GM18907 (cell line): ENCODE results near the gene EFCC1.

ENCODE experiments used
- ATAC-seq: cut with Tn5 transposase; IDR thresholded peaks from one replicate; pipeline ENCODE4 v1.9.1; 2021; ENCODE audit warnings: mild to moderate bottlenecking, moderate library complexity; ENCODE audit not compliant: unreplicated experiment

Gene EFCC1

DNA sequence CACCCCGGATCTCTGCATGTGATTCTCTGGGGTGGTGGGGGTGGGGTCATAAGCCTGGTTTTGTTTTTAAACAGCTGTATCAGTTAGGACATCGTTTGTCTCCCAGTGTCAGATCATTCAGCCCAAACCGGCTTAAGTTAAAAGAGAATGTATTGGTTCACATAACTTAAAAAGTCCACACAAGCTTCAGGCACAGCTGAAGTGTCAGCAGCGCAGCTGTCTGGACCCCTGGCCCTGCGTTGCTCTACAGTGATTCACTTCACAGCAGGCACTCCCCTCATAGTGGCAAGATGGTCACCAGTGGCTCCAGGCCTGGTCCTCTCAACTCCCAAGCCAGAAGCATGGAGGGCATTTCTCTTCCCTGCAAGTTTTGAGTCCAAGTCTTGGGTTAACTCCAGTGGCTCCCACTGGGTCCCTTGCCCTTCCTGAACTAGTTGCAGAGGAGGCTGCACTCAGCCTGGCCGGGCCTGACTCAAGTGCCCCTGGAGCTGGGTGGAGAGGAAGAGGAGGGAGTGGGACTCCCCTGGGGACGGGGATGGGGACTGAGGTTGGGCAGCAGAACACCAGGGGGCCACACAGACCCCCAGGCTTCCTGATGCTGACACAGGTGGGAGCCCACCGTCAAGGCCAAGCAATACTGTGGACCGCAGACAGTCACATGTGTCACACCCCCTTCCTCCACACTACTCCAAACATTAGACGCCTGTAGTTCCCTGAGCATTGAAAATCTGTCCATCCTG is 30.5 kb downstream of the EFCC1 start:
- no peak for ATAC-seq

DNA sequence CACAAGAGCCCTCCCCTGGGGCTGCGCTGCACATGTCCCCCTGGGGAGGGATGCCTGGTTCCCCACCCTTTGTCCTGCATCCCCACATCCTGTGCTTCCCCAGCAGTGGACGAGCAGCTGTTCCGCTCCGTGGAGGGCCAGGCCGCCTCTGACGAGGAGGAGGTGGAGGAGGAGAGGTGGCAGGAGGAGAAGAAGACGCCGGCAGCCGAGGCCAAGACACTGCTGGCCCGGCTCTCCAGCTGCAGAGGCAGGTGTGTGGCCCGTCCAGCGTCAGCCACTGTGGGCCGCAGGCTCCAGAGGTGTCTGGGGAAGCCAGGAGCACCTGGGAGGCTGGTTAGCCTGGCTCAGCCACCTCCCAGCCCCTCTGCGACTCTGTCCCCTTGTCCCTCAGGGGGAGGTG is 31.6 kb downstream of the EFCC1 start:
- no peak for ATAC-seq

DNA sequence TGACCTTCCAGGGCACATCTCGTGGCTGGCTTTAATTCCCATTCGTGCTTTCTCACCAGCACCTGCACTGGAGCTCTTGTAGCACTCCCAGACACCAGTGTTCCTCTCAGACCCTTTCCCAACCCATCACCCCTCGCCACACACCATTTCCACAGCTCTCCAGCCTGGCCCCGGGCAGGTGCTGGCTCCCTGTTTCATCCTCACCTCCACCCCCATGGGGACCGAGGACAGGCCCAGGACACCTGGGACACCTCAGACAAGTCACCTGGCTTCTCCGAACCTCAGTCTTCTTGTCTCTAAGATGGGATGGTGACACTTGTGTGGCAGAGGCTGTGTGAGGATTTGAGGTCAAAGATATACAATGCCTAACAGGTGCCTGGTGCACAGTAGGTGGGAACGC is 32.0 kb downstream of the EFCC1 start:
- no peak for ATAC-seq

DNA sequence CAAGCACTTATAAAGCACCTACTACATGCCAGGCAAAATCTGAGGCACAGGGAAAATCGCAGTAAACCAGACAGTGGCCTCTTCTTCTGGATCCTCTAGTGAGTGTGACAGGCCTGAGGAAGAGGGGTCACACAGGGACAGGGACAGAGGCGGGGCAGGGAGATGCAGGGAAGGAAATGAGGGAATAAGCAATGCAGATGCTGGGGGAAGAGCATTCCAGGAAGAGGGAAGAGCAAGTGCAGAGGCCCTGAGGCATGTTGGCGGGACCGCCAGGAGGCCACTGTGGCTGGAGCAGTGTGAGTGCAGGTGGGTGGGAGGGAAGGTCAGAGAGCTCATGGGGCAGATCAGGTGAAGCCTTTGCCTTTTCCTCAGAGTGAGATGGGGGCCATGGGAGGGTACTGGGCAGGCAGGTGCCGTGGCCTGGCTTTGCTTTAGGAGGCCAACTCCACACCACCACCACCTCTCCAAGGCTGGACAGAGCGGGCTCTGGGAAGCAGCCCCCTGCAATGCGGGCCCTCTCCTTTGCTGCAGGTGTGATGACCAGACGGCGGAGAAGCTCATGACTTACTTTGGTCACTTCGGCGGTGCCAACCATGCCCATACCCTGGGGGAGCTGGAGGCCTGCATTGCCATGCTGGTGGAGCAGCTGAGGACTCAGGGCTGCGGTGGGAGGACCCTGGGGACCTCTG is 32.7 kb downstream of the EFCC1 start:
- ATAC-seq = no peak

DNA sequence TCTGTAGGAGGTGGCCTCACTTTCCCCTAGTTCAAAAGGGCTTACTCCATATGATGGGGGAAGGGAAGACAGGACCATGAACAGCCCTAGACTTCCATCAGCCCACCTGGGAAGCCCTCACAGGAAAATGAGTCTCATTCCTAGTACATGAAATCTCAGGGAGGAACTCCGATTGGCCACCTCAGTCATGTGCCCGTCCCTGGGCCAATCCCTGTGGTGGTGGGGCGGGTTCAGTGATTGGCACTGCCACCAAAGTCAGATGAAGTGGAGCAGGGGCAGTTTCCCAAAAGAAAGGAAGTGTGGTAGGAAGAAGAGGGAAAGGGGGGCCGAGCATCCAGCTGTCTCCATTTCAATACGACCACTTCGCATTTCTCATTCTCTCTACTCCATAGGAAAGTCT is 33.5 kb downstream of the EFCC1 start:
- ATAC-seq = no peak

DNA sequence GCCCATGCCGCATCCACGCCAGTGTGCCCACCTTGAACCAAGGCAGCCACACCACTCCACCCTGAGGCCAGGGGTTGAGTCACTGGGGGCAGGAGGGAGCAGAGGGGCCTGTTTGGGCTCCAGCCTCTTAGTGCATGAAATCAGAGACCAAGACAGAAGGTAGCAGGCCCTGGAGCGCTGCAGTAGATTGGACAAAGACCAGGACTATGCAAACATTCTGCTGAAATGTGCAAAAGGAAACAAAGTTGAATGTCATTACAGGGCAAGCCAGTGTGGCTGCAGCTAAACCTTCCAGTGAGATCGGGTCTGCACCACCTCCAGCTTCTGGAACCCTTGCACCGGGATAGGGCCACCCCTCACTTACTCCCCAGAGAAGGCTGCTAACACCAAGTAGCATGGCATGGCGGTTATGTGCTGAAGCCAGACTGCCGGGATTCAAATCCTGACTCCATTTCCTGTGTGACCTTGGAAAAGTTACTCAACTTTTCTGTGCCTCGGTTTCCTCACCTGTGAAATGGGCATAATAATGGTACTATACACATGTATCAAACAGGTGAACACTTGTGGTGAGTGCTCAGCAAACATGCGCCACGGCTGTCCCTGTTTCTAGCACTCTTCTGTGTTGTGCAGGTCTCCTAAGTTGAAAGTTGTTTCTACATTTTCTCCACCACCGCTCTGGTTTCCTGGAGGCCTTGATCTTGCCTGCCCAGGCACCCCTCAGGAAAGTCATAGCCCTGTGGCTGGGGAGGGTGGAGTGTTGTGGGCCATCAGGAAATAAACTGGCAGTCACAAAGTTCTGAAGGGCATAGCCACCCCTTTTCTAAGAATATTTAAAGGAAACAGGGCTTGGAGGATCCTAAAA is 34.5 kb downstream of the EFCC1 start:
- ATAC-seq = no peak

DNA sequence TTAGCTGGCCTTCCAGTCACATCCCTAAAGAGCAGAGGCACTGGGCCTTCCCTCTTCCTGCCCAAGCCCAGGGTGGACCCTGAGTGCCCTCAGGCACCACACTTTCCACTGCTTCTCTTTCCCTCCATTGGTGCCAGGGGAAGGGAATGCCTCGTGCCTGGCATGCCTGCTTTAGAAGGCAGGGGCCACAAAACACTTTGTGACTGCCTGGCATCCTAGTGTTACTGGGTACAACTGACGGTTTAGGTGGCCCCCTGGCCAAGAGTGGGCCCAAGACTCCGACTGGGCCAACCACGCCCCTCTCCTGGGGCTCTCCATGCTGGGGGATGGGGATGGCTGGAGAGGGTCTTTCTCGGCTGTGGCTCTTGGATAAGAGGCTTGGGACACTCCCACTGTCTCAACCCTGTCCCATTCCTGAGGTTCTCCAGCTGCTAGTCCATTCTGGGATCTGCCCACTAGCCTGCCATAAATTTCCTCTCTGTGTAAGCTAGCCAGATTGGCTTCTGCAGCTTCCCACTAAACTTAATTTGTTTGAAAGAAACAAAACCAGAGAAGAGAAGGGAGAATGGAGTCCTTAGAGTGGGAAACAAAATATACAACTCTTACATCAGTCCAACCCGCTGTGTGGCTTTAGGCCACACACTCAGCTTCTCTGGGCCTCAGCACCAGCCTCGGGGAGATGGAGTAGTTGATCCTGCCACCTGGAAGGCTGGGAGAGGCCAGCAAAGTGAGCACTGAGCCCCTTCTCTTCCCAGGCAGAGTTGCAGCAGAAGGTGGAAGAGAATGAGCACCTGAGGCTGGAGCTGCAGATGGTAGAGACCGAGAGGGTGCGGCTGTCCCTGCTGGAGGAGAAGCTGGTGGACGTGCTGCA is 35.4 kb downstream of the EFCC1 start:
- no peak for ATAC-seq

DNA sequence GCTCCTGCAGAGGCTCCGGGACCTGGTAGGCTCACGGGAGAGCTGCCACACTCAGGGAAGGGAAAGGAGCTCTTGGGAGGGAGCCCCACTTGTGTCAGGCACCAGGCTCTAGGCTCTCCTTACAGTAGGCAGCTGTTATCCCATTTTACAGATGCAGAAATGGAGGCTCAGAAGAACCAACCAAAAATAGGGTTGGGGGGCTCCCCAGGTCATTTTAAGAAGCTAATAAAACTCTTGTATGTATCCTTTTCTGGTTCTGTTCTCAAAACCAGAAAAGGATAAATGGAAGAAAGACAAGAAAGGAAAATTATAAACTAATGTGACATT is 36.0 kb downstream of the EFCC1 start:
- ATAC-seq = no peak

DNA sequence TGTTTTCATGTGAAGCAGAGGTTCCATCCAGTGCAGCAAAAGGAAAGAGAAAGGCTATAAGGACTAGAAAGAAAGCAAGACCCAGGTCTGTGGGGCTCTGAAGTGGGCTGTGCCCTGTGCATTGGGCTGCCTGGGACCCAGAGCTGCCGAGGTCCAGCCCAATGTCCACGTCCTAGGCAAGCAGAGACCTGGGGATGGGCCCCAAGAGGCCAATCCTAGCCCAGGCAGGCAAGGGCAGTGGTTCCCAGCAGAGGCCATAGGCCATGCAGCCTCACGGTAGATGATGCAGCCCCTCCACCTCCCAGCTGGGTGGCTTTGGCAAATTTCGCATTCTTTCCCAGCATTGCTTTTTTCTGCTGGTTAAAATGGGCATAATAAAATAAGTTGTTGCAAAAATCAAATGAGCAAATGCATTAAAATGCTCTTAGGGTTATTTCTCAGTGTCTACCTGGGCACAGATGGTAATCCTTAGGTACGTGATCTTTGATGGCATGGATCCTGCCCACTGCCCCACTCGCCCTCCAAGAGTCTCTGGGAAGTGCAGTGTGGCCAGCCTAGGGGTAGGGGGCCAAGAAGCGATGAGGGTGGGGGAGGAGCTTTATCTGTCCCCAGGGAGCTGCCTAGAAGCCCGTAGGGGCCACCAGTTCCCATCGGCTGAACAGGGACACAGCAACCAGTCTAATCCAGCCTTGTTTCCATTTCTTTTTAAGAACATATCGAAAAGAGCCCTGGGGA is 37.2 kb downstream of the EFCC1 start:
- ATAC-seq = no peak

DNA sequence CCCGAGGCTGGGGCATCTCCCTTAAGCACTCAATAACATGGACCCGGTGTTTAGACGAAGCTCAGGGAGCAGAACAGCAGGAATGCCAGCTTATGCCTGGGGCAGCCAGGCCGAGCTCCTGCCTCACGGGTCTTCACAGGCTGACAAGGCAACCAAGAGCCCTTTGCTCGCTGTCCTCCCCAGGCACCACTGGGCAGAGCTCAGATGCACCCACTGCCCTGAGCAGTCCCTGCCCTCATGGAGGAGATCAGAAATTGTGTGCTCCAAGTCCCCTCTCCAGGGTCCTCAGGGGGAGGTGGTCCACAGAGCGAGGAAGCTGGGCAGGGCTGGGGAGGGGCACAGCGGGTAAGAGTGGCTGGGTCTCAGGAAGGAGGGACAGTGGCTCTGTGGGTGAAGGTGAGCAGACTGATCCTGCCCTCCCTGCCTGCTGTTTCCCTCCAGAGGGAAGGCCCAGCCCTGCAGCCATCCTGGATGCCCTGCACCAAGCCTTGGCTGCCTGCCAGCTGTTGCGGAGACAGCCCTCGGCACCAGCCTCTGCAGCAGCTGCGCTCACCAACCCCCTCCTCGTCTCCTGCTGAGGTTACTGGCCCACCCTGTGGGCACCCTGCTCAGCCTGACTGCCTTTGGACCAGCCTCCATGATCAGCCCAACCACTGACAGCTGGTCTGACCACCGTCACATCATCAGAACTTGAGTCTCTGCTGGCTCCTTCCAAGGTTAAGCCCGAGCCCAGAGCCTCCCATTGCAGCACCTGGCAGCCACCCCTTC is 38.4 kb downstream of the EFCC1 start:
- ATAC-seq = no peak

DNA sequence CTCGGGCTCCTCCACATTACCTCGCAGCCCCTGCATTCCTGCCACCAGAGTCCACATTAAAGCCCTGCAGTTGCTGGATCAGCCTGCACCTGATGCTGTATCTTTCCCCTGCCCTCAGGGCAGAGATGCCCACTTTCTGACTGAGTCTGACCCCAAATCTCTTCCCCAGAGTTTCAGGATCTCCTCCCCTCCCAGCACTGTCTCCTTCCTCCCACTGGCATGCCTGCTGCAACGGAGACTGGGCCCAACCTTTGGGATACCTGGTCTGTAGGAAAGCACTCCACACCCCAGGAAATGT is 38.9 kb downstream of the EFCC1 start:
- ATAC-seq = no peak

DNA sequence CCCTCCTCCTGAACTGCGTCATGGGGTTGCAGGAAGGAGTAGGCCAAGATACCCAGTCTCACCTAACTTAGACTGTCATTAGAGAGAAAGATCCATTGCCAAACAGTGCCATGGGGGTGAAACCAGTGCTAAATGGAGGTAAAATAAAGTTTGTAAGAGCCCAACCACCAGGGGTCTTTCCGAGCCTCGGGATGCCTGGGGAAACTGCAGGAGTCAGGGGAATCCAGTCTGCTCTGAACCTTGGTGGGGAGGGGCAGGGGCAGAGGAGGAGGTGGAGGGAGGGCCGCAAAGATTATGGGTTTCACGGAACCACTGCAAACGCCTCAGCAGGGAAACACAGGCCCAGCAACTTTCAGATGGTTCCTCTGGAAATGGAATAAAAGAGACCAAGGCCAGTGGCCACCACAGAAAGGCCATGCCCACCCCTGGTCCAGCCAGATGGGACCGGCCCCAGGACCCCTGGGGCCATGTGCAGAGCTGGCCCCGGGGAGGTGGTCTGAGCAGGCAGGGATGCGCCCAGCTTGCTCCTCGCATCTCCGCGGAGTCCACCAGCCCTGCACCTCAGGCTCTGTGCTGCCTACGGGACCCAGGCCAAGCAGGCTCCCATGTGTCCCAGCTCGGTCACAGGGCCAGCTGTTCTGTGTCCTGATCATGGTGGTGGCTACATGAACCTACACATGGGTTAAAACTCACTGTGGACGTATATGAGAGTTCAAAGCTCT is 39.6 kb downstream of the EFCC1 start:
- no peak for ATAC-seq

DNA sequence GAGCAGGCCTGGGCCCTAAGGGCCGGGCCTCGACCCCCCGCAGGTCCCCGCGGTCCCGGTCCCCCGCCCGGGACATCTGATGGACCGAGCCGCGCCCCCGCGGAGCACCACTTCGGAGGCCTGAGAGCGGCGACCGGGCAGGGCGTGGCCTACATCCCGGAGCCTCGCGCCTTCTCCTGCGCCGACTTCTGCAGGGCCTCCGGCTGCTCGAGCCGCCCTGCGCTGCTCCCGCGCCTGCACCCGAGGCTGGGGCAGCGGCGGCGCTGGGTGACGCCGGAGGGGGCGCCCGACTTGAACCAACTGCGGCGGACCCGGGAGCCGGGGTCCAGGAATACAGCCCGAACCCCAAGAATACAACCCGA is 44.6 kb downstream of the EFCC1 start:
- ATAC-seq = no peak

DNA sequence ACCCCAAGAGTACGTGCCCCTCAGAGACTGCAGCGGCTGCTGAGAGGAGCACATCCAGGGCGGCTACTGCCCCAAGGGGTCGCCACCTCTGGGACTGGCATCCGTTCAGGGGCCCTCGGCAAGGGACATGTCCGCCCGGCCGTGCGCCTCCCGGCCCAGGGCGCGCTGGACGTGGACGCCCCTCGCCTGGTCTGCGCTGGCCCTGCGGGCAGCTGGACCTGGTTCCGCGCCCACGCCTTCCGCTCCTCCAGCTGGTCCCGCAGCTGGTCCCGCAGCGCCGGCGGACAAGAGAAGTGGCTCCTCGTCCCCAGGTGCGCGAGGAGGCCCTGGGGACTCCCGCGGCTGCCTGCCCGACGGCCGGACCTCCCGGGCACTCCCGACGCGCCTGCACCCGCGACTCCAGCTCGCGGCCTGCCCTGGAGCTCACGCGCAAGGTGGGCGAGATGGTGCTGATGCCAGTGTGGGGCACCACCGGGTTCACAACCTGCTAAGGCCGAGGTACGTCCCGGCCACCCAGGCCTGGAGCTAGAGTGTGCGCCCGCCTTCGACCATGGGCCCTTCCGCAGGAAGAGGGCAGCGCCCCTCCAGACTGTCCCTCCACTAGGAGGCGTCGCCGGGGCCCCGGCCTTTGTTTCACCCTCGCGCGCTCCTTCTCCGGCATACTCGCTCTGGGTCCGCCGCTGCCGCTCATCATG is 45.1 kb downstream of the EFCC1 start:
- ATAC-seq = no peak

DNA sequence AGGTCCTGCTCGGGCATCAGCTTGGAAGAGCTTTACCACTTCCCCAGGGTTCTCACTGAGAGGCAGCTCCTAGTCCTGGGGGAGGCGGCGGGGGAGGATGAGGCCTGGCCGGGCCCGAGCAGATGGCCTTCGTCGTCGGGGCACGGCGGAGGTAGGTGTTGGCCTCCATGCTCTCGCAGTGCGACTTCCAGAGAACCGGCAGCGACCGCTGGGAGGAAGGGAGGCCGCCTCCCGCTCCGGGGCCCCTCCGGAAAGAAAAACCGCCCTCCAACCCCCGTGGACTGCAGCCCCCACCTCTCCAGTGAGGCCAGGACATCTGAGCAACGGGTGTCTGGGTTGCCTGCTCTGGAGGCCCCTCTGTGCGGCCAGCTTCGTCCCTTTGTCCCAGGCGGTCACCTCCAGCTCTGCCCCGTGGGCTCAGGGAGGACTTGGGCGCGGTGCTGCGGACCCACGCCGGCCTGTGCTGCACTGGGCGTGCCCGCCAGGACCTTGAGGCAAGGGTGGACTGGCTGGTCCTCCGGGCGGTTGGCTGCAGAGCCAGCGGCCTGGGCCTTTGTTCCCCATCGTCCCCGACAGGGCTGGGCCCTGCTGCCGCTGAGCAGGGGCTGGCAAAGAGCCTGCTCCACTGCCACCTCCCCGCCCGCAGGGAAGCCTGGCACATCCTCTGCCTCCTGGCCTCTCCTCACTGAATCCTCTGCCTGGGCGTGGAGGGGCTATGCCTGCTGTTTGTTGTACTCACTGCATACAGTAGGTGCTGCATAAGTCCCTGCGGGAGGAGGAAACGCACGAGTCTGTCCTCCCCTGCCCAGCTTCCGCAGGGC is 45.8 kb downstream of the EFCC1 start:
- no peak for ATAC-seq

DNA sequence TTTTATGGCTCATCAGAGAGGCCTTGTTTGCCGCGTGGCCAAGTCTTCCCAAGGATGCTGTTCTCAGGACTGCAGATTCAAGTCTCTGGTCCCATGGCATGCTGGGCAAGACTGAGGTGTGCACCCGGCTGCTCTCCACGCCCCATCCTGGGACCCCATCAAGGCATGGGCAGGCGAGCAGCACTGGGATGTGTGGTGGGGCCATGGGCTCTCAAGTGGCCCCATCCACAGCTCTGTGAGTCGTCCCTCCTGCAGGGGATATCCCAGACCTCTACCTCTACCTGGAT is 46.4 kb downstream of the EFCC1 start:
- ATAC-seq = no peak

DNA sequence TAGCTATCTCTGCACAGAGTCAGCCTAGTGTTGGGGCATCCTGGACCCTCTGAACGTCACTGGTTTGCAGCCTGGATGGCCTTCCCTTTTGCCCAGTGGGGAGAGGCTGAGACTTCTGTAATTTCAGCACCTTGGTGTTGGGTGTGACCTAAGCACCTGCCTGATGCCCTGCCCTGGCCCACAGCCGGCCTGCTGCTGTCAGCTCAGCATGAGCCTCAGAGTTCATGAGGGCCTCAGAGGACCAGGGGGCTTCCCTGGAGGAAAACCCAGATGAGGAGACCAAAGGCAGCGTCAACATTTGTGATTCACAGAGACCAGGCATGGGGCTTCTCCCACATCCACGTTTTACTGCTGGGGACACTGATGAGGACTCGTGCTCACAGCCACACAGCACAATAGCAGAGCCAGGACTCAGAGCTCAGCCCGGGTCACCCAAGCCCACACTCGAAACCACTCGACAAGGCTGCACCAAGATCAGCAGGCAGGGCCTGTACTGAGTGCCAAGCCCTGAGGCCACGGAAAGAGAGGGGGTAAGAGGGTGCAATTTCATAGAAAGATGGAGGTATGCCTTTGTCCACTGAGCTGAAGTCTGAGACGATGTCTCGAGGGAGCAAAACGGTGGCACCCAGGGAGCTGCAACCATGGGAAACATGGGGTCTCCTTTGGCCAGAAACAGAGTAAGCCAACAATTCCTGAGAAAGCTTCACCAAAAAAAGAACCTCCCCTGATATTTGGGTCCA is 49.6 kb downstream of the EFCC1 start:
- ATAC-seq = no peak
